Superior temporal gyrus (tissue), 1 donor: ENCODE data around the gene TPD52L2.
"Not testable (repeated sequence)": the region's sequence is repeated elsewhere in the genome, so short reads cannot be mapped to it uniquely, and the experiment has no call there.

ENCODE experiments used
- DNase-seq: peaks from one replicate; pipeline ENCODE4 v3.0.0-alpha.2; 2016; ENCODE audit errors: extremely low spot score

Gene TPD52L2

GRCh38 chr20:63895952-63896263 is 30.8 kb downstream of the TPD52L2 start:
- peak; percentile 25 for DNase-seq

GRCh38 chr20:63896264-63897105 is 31.4 kb downstream of the TPD52L2 start:
- peak; percentile 38 for DNase-seq

GRCh38 chr20:63897978-63898561 is 33.0 kb downstream of the TPD52L2 start:
- DNase-seq, result no peak

GRCh38 chr20:63898882-63899558 is 34.0 kb downstream of the TPD52L2 start:
- DNase-seq, result no peak

GRCh38 chr20:63900413-63900812 is 35.3 kb downstream of the TPD52L2 start:
- no peak for DNase-seq

GRCh38 chr20:63903796-63904561 is 38.9 kb downstream of the TPD52L2 start:
- no peak for DNase-seq

- no peak for DNase-seq
Observed at GRCh38 chr20:63908008-63908682, 43.1 kb downstream of the TPD52L2 start.

- DNase-seq, result no peak
Observed at GRCh38 chr20:63911176-63911575, 46.1 kb downstream of the TPD52L2 start.

- no peak for DNase-seq
Observed at GRCh38 chr20:63913768-63914167, 48.7 kb downstream of the TPD52L2 start.

GRCh38 chr20:63915471-63915870 is 50.4 kb downstream of the TPD52L2 start:
- DNase-seq, result peak; percentile 49

GRCh38 chr20:63916371-63916939 is 51.4 kb downstream of the TPD52L2 start:
- not testable (repeated sequence) for DNase-seq

- peak; percentile 68 for DNase-seq
Observed at GRCh38 chr20:63917811-63918210, 52.7 kb downstream of the TPD52L2 start.

GRCh38 chr20:63919130-63919529 is 54.1 kb downstream of the TPD52L2 start:
- DNase-seq, result peak; percentile 25

GRCh38 chr20:63920226-63920625 is 55.2 kb downstream of the TPD52L2 start:
- no peak for DNase-seq

GRCh38 chr20:63923651-63924050 is 58.6 kb downstream of the TPD52L2 start:
- DNase-seq, result no peak

GRCh38 chr20:63924241-63924640 is 59.2 kb downstream of the TPD52L2 start:
- no peak for DNase-seq

- no peak for DNase-seq
Observed at GRCh38 chr20:63926298-63926697, 61.2 kb downstream of the TPD52L2 start.

GRCh38 chr20:63929071-63929470 is 64.0 kb downstream of the TPD52L2 start:
- DNase-seq, result no peak

- DNase-seq, result not testable (repeated sequence)
Observed at GRCh38 chr20:63929473-63929883, 64.4 kb downstream of the TPD52L2 start.

GRCh38 chr20:63930971-63931553 is 66.0 kb downstream of the TPD52L2 start:
- no peak for DNase-seq

GRCh38 chr20:63931735-63932134 is 66.7 kb downstream of the TPD52L2 start:
- DNase-seq, result no peak
